Fibroblast of lung (primary cell): ENCODE data around the gene GUCA2B.

Source experiments
- CTCF ChIP-seq, 2 donors: IDR thresholded peaks in 1 of 2; conservative IDR thresholded peaks in 1 of 2; 1 replicate in 1 of 2; 2 replicates in 1 of 2; pipeline ENCODE4 v1.5.1; 2011 to 2012; ENCODE audit warnings: low read length in 2 of 2, control low read depth in 1 of 2, inconsistent platforms in 1 of 2, low read depth in 1 of 2, mild to moderate bottlenecking in 1 of 2
- EZH2 ChIP-seq: IDR thresholded peaks from 2 replicates; pipeline ENCODE4 v1.5.1; 2012; ENCODE audit warnings: low read length, control low read depth, mild to moderate bottlenecking; ENCODE audit errors: missing control alignments

DNA sequence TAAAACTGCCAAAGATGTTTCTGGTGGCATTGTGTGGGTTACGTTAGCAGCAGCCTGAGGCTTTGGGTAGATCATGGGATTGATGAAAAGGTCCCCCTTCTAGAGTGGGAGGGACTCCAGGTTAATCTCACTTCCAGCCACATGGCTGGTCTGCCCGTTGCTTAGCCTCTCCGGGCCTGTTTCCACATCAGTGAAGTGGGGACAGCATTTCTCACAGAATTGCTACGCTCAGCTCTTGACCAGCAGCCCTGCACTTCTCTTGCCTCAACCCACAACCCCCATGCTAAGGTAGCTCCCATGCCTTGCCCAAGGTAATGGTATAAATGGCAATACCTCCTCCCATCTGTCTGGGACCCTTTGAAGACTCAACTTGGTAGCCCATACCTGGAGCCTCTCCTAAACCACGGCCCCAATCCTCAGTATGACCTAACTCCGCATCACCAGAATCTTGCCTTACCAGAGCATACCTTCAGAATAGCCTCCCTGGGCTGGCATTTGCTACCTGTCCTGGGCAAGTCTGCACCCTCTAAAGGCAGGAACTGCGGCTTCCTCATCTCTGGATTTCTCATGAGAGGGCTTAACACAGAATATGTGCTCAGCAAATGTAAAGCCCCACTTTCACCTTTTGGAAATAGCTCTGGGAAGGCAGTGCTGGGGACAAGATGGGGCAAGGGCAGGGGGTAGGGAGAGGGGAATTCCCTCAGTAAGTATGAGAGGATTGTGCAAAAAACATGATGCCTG is 22.3 kb downstream of the GUCA2B start:
- TF ChIP-seq CTCF (conservative IDR thresholded peaks at IDR 0.05 in 1 of 2, IDR thresholded peaks at IDR 0.05 in 1 of 2; ENCODE audit: low read depth in 1 of 2, low read length in 2 of 2) (no peak), EZH2 (no peak)
